DND-41 (cell line): ENCODE measurements around the gene RIOK1.
"Not testable (repeated sequence)": the region's sequence is repeated elsewhere in the genome, so short reads cannot be mapped to it uniquely, and the experiment has no call there.

ENCODE experiments used
- CTCF ChIP-seq: IDR thresholded peaks from 2 replicates; pipeline ENCODE4 v1.5.1; 2012; ENCODE audit warnings: borderline replicate concordance, low read length, moderate library complexity, mild to moderate bottlenecking; ENCODE audit not compliant: poor library complexity, severe bottlenecking; ENCODE audit errors: extremely low read depth
- EZH2 ChIP-seq: IDR thresholded peaks from 3 replicates; pipeline ENCODE4 v1.6.1; 2012; ENCODE audit warnings: borderline replicate concordance, low read depth, mild to moderate bottlenecking, moderate library complexity, low read length, inconsistent platforms; ENCODE audit not compliant: severe bottlenecking

- not testable (repeated sequence) for TF ChIP-seq CTCF, EZH2
Measured at GRCh38 chr6:7347551-7347997, 42.0 kb upstream of the RIOK1 start.
